HG02610 (cell line): ENCODE results near the gene DDRGK1.
"Not testable (repeated sequence)": the region's sequence is repeated elsewhere in the genome, so short reads cannot be mapped to it uniquely, and the experiment has no call there.

Experiments used
- ATAC-seq: cut with Tn5 transposase; IDR thresholded peaks from one replicate; pipeline ENCODE4 v1.9.1; 2021; ENCODE audit warnings: mild to moderate bottlenecking, moderate library complexity; ENCODE audit not compliant: unreplicated experiment

The DDRGK1 gene

DNA sequence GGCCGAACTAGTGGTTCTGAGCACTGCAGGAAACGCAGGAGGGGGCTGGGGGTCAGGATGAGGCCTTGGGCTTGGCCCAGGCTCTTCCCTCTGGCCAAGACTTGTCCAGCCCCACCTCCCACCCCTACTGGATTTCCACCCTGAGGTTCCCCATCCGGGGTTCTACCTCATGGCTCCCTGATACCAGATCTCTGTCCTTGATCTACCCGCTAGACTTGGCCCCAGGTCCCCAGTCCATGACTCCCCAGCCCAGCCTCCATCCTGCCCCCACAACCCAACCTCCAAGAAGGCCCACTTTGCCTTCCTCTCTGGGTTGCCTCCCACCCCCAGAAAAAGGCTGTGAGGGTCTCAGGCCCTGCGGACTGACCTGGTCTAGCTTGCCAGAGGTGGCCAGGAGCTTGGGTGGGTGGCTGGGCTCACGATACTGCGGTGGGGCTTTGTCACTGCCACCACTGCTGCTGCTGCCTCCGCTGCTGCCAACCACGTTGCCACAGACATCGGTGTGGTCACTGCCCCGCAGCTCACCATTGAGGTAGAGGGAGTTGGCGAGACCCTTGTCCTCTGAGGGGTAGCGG, 38.1 kb downstream of the DDRGK1 start:
- no peak for ATAC-seq

DNA sequence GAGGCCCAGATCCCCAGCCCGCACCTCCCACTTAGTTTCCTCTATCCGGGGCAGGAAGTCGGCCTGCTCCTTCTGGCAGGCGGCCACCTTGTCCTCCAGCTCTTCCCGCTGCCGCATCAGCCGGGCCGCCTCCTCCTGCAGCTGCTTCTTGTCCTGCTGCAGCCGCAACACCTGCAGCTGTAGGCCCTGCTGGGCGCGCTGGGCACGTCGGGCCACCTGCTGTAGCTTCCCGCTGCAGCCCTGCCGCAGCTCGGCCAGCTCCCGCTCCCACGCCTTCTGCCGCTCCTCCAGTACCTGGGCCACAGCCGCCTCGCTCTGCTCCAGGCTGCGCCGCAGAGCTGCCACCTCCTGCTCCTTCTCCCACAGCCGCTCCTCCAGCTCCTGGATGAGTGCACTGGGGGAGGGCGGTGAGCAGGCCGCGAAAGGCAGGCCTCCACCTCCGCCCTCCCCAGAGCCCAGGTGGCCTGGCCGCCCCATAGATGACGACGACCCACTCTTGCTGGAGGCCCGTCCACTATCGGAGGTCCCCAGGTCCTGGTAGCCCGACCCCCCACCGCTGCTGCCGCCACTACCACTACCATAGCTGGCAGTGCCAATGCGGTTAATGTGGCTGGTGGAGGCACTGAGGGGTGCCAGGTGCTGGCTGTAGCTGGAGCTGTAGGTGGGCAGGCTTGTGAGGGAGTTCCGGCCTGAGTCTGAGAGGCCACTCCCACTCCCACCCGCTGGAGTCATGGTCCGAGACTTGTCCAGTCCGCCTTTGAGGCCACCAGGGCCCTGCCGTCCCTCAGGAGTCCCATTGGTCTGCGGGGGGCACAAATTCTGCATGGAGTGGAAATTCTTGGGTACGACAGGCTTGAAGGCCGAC, 38.8 kb downstream of the DDRGK1 start:
- ATAC-seq: no peak

DNA sequence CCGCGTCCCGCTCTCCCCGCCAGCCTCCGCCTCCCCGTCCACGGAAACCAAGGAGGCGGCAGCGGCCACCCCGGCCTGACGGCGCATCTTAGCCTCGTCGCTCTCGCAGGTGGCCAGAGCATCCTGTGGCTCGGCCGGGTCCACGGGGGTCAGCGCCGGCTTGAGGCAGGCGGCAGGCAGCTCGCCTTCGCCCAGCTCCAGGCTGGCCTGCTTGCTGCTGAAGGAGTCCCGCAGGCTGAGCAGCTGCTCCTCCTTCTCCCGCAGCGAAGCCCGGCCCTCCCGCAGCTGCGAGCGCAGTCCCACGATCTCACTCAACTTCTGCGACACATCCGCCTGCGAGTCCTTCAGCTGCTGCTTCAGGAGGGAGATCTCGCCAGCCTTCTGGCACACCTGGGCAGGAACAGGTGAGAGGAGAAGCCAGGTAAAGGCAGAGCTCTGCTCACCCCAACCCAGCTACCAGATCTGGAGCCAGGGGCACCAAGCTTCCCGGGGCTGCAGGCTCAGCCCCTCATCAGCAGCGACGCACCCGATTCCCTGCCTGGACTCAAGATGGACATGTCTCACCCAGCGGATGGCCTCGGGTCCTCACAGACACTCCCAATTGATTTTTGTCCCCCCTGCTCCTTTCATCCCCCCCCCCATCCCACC, 39.6 kb downstream of the DDRGK1 start:
- no peak for ATAC-seq

DNA sequence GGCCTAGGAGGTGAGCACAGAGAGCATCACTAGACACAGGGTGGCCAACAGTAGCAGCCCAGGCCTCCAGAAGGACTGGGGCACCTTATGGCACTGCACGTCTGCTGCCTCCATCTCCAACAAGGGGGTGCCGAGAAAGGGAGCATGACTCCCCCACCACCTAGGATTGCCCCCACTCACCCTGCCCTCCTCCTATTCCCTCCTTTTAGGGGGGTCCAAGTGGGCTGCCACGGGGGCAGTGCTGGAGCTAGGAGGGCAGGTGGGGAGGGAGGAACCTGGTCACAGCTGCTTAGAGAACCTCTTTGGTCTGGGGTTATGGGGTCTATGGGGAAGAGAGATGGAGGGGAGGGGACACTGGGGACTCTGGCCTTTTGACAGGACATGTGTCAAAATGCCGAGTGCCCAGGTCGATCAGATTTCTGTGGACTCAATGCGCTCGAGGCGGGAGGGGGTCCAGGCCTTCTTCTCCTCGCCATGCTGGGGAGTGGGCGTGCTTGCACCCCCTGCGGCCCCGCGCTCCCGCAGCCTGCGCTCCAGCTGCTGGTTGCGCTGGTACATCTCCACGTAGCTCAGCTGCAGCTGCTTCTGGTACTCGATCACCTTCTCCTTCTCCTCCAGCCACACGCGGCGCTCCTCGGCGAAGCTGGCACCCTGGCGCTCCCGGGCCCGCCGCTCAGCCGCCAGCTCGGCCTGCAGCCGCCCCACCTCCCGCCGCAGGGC, 40.3 kb downstream of the DDRGK1 start:
- ATAC-seq: no peak

DNA sequence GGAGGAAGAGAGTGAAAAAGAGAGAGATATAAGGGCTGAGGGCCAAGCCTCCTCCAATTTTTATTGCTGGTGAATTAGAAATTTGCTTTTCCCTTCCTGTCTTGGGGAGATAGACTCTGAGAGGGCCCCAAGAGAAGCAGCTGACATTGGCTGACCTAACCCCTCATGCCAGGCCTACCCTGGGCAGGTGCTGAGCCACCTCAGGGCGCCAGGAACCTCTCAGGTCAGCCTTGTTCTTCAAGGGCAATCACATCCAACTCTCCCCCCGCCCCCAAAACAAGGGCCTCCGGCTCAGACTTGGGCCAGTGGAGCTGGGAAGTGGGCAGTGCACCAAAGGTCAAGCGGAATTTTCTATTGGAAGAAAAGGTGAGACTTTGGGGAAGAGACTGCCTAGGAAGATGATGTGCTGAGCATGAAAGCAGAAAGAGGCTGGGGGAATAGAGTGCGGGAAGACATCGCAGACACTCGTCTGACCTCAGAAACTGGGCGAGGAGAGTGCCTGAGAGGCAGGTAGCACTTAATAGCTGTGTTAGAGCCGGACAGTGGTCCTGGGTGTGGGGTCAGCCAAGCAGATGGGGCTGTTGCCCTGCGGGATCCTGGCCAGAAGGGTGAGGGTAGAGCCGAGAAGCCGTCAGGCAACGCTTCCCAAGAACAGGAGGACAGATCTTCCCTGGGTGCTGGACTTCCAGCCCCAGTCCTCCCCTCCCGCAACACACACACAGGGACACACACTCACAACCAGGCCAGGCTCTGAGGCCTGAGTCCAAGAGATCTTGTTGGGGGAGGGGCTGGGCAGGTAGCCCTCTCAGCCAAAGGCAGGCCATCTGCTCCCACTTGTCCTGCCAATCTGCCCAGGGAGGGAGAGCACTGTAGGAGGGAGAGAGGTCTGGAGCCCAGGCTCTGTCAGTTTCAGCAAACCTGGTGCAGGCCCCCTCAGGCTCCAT, 41.1 kb downstream of the DDRGK1 start:
- ATAC-seq: no peak

DNA sequence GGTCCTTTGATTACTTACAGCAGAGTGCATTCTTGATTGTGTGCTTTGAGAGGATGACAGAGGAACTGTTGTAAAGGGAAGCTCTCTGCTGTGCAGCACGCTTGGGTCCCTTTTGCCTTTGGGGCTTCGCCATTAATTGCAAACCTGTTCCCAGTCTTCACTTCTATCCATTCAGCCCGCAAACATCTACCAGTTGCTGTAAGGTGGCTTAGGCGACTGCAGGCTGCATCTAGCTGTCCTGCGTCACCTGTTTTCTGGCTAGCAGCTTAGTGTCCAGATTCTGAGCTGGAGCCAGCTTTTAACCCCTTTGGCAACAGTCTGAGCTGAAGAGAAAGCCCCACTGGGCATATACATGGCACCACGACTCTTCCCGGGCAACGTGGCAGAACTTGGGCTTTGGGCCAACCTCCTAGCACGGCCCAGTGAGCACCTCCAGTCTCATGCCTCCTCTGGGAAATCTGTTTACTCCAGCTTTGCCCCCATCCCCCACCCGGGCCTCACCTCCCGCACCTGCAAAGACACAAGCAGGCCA, 42.3 kb downstream of the DDRGK1 start:
- ATAC-seq: no peak

DNA sequence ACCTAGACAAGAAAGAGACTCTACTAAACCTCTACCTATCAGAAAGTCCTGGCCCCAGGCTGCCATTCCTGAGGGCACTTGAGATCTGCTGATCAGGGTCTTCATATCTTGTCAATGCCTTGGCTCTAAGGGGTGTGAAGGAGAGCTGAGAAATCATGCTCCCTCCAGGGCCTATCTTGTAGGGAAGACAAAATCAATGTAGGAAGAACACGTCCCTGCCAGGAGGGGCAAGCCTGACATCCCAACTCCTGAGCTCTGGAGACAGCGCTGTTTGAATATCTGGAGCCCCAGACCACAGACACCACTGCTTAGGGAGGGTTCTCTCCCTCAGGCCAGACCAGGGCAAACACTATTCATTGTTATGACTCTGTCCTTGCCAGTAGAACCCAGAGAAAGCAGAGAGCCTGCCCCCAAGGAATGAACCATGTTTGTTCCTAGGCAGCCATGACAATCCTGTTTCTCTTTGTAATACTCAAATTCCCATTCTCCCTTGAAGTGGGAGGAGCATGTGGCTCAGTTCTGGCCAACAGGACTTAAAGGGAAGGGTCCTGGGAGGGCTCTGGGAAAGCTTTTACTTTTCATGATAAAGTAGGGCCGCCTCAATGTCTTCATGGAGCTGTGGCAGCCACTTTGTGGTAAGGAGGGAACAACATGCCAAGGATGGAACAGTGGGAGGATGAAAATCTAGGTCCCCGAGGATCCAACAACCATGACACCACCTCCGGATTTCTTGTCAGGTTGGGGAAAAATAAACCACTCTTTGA, 43.0 kb downstream of the DDRGK1 start:
- ATAC-seq: no peak

DNA sequence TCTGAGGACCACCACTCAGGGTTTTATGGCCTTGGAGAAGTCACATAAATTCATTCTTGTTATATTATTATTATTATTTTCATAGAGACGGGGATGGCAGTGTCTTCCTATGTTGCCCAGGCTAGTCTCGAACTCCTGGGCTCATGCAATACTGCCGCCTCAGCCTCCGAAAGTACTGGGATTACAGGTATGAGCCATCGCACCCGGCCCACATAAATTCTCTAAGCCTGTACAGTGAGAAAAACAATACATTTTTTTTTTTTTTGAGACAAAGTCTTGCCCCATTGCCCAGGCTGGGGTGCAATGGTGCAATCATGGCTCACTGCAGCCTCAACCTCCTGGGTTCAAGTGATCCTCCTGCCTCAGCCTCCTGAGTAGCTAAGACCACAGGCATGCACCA, 44.1 kb downstream of the DDRGK1 start:
- no peak for ATAC-seq

DNA sequence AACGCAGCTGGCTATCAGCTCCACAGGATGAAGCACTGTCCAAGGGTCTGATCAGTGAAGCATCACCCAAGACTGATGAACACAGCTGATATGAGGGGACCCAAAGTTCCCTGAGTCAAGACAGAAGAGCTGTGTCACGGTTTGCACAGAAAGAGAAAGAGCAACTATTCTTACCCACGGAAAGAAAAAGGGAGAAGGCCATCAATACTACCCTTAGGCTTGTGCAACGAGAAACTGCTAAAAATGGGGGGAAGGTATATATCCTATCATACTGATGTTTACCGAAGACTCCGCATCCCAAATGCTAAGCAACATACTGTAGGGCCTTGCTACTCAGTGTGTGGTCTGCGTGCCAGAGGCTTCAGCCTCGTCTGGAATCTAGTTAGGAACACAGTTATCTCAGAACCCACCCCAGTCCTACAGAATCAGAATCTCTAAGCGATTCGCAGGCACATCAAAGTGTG, 45.5 kb downstream of the DDRGK1 start:
- ATAC-seq: no peak

DNA sequence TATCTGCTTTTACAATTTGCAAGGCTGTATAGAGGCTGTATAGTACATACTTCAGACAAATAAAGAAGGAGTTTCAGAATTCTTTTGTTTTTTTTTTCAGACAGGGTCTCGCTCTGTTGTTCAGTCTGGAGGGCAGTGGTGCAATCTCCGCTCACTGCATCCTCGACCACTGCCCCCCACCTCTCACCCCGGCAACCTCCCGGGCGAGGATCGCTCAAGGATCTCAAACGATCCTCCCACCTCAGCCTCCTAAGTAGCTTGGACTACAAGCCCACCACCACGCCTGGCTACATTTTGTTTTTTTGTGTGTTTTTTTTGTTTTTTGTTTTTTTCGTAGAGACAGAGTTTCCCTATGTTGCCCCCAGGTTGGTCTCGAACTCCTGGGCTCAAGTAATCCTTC, 46.7 kb downstream of the DDRGK1 start:
- ATAC-seq: no peak

DNA sequence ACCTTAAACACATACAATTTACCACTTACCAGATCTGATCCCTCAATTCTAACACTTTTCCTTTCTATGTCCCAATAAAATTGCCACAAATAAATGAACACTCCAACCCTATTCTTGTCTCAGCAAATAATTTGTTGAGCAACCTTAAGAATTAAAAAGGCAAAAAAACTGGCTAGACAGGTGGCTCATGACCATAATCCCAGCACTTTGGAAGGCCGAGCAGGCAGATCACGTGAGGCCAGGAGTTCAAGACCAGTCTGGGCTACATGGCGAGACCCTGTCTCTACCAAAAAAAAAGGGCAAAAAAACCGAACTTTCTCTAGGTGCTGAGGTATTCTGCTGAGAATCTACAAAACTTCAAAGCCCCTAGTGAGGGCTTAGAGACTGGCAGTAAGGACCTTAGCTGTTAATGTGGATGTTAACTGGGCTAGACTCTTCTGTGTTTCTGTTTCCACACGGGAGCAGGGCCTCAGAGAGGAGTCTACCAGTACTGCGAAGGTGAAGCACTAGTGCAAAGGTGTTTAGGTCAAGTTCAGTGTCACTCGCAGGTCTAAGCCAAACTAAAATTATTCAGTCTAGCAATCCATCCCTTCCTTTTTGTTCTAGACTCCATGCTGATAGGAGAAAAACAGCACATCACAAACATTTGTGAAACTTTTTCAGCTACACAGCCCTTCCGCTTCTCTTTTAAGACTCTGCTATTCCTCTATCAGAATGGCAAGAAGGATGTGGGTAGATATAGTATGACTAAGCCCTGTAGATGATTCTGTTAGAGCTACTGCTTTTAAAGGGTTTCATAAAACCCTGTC, 47.5 kb downstream of the DDRGK1 start:
- ATAC-seq: peak; percentile 71

DNA sequence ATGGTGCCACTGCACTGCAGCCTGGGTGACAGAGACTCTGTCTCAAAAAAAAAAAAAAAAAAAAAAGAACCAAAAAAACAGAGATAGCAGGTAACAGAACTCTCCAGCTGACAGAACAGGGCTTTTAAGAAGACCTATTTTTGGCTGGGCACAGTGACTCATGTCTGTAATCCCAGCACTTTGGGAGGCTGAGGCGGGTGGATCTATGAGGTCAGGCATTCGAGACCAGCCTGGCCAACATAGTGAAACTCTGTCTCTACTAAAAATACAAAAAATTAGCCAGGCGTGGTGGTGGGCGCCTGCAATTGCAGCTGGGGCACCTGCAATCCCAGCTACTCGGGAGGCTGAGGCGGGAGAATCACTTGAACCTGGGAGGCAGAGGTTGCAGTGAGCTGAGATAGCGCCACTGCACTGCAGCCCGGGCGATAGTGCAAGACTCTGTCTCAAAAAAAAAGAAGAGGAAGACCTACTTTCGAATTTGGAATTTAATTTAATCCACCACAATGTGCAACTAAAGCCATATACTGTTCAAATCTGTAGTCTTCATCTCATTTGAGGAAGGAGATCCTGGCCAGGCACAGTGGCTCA, 52.3 kb downstream of the DDRGK1 start:
- ATAC-seq: not testable (repeated sequence)

DNA sequence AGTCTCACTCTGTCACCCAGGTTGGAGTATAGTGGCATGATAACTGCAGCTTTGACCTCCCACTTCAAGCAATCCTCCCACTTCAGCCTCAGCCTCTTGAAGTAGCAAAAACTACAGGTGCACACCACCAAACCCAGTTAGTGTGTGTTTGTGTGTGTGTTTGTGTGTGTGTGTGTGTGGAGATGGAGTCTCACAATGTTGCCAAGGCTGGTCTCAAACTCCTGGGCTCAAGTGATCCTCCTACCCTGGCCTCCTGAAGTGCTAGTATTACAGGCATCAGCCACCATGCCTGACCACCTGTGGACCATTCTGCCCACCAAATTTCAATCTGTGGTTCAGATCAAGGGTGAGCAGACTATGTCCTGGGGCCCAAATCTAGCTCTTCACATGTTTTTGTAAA, 53.6 kb downstream of the DDRGK1 start:
- no peak for ATAC-seq

DNA sequence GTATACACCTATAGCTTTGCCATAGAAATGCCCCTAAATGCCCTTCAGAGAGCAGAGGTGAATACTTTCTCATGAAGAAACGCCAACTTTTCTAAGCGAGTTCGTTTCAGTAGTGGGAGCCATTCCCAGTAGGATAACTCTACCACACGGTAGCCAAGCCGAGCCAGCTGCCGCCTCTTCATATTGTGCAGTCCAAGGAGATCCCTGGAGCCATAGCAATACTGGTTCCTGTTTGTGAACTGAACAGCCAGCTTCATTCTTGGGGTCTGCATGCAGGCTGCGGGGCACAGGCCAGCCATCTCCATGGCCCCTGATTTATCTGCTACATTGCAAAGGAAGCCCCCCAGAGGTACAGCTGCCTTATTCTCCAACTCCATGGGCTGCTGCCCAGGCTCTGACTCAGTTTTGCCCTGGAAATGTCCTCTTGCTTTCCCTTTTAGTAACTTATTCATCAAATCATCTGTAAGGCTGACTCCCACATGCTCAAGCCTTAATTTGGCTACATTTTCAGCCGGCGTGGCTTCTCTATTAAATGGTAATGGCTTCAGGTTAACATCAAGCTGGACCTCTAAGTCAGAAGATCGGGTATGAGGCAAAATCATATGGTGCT, 57.6 kb downstream of the DDRGK1 start:
- no peak for ATAC-seq

DNA sequence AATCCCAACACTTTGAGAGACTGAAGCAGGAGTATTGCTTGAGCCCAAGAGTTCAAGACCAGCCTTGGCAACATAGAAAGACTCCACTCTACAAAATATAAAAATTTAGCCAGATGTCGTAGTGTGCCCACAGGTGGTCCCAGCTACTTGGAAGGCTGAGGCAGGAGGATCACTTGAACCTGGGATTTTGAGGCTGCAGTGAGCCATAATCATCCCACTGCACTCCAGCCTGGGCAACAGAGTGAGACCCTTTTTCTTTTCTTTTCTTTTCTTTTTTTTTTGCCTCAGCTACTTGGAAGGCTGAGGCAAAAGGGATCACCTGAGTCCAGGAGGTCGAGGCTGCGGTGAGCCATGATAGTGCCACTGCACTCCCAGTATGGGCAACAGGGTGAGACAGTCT, 62.7 kb downstream of the DDRGK1 start:
- no peak for ATAC-seq
